ENCODE data around the gene NF2. TPM values are rescaled to one million over a fixed set of nuclear protein-coding genes. Genes with fewer than 3 reads are reported as not detected.

The NF2 gene
- total RNA-seq, 4 donors from 2014 or later, result 14.6 to 60.1 (median 34.7) TPM

GRCh38 chr22:29747832-29748231 is 144.4 kb downstream of the NF2 start:
- H3K27ac ChIP-seq, result no peak overlapping the region
- no peak overlapping the region for H3K4me3 ChIP-seq
- TF ChIP-seq POLR2A (IDR thresholded peaks at IDR 0.05) (no peak), CTCF (IDR thresholded peaks at IDR 0.05) (no peak), EP300 (IDR thresholded peaks at IDR 0.05; ENCODE audit: low read depth) (no peak), POLR2AphosphoS5 (IDR thresholded peaks at IDR 0.05) (no peak)
- H3K27me3 ChIP-seq, result no peaks in the 10 kb centered on the region
- no peak for DNase-seq
- 79 to 92% methylated on average over 2 to 7 of the region's 7 CpGs for WGBS, 2 donors (ENCODE audit: low coverage in 1 of 2)
- in situ Hi-C loops (cut with MboI; ENCODE audit: low pct_ligation_motif_present in 1 of 4, low pct_unique_long_range_greater_than_20kb in 1 of 4, low sequenced_read_pairs in 3 of 4) (no loop called here), intact Hi-C loops (cut with DNase I; ENCODE audit: low total_unique reads) (no loop called here)
- peaks cover 0 to 5% (median 0%) of the 10 kb centered on the region in 4 donors for H3K36me3 ChIP-seq
- no peaks in the 10 kb centered on the region for H3K4me1 ChIP-seq
- H3K9me3 ChIP-seq, result no peaks in the 10 kb centered on the region

Small RNA genes within 50 kb of the gene (small RNA-seq; reads per million reads assigned to genes)
- gene AC004882.2, result 0 reads per million in 4 donors

Other genes with a start within 250 kb of the NF2 start
- gene AP1B1, start 215.1 kb upstream of the NF2 start, total RNA-seq, result 100 to 1,000 TPM in 2 of 4 donors, 10 to 100 TPM in 2; 45.6 to 107 (median 92.4) TPM
- gene RFPL1, start 165.1 kb upstream of the NF2 start, total RNA-seq, result not detected
- gene NEFH, start 123.4 kb upstream of the NF2 start, total RNA-seq, result under 1 TPM in 3 of 4 donors, not detected in 1; 0.32 to 0.55 (median 0.37) TPM
- gene THOC5, start 49.9 kb upstream of the NF2 start, total RNA-seq, result 10 to 100 TPM; 22.4 to 43.7 (median 27.0) TPM
- 10 to 100 TPM in 3 of 4 donors, 1 to 10 TPM in 1; 9.0 to 39.2 (median 23.4) TPM for gene NIPSNAP1, start 22.5 kb upstream of the NF2 start, total RNA-seq
- not detected for gene CABP7, start 116.4 kb downstream of the NF2 start, total RNA-seq
- gene ZMAT5, start 163.4 kb downstream of the NF2 start, total RNA-seq, result 10 to 100 TPM in 3 of 4 donors, not detected in 1; 13.8 to 20.2 (median 19.1) TPM
- 100 to 1,000 TPM in 1 of 4 donors, 10 to 100 TPM in 3; 22.4 to 139 (median 47.3) TPM for gene UQCR10, start 163.7 kb downstream of the NF2 start, total RNA-seq
- 10 to 100 TPM; 46.8 to 69.4 (median 62.2) TPM for gene ASCC2, start 234.6 kb downstream of the NF2 start, total RNA-seq

Data from transverse colon (tissue), 4 donors.